GM10266 (cell line): ENCODE data around the gene AASS.
A peak's percentile ranks its signal among the peaks of the same experiment; 100 is the strongest.
"Not testable (repeated sequence)": the region's sequence is repeated elsewhere in the genome, so short reads cannot be mapped to it uniquely, and the experiment has no call there.

ENCODE experiments used
- DNase-seq: peaks from one replicate; pipeline ENCODE4 v3.0.0; 2012; ENCODE audit errors: extremely low spot score
- CTCF ChIP-seq: IDR thresholded peaks from 2 replicates; pipeline ENCODE4 v1.5.1; 2012; ENCODE audit warnings: mild to moderate bottlenecking, low read depth; ENCODE audit not compliant: control insufficient read depth, insufficient read depth; ENCODE audit errors: missing control alignments

Gene AASS

GRCh38 chr7:122143751-122144711 is at the start of gene AASS:
TSS of gene AASS (minus strand) at chr7:122144249. CDS start at chr7:122133726, 10,523 bp downstream.
- DNase-seq = peak; percentile 85
- no peak for TF ChIP-seq CTCF

GRCh38 chr7:122188785-122189184 is 44.7 kb upstream of the AASS start:
- no peak for DNase-seq

GRCh38 chr7:122183106-122183505 is 39.1 kb upstream of the AASS start:
- TF ChIP-seq CTCF = no peak

More at GRCh38 chr7:122188785-122189184, 44.7 kb upstream of the AASS start:
- TF ChIP-seq CTCF = no peak

GRCh38 chr7:122182081-122182480 is 38.0 kb upstream of the AASS start:
- TF ChIP-seq CTCF = no peak

More at GRCh38 chr7:122183106-122183505, 39.1 kb upstream of the AASS start:
- DNase-seq = no peak

GRCh38 chr7:122172144-122172543 is 28.1 kb upstream of the AASS start:
- DNase-seq = not testable (repeated sequence)

More at GRCh38 chr7:122182081-122182480, 38.0 kb upstream of the AASS start:
- DNase-seq = no peak

GRCh38 chr7:122166740-122167139 is 22.7 kb upstream of the AASS start:
- no peak for DNase-seq
- TF ChIP-seq CTCF = no peak

GRCh38 chr7:122166275-122166674 is 22.2 kb upstream of the AASS start:
- TF ChIP-seq CTCF = no peak
- DNase-seq = no peak
